Measurements from ENCODE around the gene CCDC107. TPM values are rescaled to one million over a fixed set of nuclear protein-coding genes. Genes with fewer than 3 reads are reported as not detected.
"Not testable (repeated sequence)": the region's sequence is repeated elsewhere in the genome, so short reads cannot be mapped to it uniquely, and the experiment has no call there.

CCDC107 gene
- polyA plus RNA-seq, 1 donor: 22.1 TPM

DNA sequence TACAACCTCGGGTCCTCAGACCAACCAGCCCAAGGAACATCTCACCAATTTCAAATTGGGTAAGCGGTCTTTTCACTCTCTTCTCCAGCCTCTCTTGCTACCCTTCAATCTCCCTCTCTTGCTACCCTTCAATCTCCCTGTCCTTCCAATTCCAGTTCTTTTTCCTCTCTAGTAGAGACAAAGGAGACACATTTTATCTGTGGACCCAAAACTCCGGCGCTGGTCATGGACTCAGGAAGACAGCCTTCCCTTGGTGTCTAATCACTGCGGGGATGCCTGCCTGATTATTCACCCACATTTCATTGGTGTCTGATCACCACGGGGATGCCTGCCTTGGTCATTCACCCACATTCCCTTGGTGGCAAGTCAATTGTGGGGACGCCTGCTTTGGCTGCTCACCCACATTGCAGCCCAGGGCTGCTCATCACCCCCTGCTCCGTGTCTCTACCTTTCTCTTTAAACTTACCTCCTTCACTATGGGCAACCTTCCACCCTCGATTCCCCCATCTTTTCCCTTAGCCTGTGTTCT, 20.6 kb upstream of the CCDC107 start:
- not testable (repeated sequence) for DNase-seq (ENCODE audit: low read depth)

DNA sequence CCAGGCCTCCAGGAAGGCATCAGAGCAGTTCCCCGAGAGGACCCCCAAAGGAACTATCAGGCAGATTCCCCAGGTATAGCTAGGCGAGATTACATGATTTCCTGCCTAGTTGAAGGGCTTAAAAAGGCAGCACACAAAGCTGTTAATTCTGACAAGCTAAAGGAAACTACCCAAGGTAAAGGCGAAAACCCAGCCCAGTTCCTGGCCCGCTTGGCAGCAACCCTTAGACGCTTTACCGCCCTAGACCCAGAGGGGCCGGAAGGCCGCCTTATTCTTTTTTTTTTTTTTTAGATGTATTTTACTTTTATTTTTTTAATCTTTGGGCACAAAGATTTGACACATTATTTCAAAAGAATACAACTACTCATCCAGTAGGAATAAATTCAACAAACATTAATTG, 19.3 kb upstream of the CCDC107 start:
- DNase-seq (ENCODE audit: low read depth): not testable (repeated sequence)

DNA sequence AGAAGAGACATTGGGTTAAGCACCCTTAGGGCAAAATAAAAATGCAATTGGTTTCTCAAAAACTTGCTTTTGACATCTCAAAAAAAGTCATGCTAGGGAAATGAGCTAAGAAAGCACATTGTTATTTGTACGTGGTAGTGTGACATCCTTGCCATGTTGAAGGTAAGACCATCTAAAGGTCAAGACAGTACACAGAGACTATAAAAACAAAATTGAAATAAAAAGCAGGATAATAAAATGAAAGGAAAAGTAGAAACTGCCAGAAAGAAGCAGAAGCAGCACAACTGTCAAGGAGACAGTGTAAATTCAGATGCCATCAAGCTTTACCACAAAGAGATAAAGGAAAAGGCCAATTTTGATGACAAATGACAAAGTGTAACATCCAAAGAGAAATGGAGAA, 18.9 kb upstream of the CCDC107 start:
- DNase-seq (ENCODE audit: low read depth): not testable (repeated sequence)

DNA sequence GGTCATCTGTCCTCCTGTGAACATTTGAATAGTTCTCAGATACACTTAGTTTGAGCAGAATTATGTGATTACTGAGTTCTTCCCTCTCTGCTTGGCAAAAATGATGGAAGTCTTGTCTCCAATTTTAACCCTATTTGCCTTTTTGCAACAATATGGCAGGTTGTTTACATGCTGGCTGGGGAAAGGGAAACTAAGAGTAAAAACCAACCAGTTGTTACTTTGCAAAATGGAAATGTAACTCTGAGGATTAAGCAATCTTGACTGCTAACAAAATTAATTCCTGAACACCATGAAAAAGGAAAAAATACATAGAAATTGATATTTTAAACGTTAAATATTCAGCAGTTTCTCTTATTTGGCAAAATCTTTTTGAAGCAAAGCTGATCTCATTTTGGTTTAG, 18.5 kb upstream of the CCDC107 start:
- no peak for DNase-seq (ENCODE audit: low read depth)

DNA sequence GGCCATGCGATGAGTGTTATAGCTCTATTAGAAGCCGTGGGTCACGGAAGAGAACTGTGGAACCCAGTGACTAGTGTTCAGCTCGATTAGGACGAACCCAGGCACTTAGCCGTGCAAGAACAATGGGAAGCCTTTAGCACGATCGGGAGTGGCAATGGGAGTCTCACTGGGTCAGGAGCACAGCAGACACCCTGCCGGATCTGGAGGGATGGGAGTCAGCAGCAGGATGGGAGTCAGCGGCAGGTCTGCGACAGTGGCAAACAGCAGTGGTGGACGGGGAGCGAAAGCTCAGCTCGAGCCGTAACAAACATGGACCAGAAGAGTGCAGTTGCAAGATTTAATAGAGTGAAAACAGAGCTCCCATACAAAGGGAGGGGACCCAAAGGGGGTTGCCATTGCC, 17.7 kb upstream of the CCDC107 start:
- DNase-seq (ENCODE audit: low read depth): not testable (repeated sequence)

DNA sequence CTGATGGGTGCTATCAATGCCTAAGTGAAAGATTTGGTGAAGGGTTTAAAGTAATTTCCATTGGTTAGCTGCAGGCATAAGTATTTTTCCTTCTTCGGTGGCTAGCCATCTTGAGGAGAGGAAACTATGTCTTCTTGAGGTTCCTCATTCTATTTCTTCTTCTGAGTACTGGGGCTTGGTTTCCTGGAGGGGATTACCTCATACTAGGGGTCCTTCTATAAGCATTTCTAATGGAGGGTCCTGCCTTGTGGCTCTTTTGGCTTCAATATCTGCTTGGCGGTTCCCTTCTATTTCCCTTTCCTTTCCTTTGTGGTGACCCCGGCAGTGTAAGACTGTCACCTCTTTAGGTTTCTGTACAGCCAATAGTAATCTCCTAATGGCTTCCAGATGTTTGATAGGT, 16.6 kb upstream of the CCDC107 start:
- DNase-seq (ENCODE audit: low read depth): not testable (repeated sequence)

DNA sequence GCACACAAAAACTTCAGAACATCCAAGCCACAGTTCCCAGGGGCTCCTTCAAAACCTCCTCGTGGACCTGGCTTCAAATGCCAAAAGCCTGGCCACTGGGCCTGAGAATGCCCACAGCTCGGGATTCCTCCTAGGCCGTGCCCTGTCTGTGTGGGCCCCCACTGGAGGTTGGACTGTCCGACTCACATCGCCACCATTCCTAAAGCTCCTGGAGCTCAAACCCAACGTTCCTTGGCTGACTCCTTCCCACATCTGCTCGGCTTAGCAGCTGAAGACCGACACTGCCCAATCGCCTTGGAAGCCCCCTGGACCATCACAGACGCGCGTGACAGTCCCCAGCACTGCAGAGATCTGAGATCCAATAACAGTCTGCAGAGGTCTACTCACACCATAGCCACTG, 15.0 kb upstream of the CCDC107 start:
- no peak for DNase-seq (ENCODE audit: low read depth)

DNA sequence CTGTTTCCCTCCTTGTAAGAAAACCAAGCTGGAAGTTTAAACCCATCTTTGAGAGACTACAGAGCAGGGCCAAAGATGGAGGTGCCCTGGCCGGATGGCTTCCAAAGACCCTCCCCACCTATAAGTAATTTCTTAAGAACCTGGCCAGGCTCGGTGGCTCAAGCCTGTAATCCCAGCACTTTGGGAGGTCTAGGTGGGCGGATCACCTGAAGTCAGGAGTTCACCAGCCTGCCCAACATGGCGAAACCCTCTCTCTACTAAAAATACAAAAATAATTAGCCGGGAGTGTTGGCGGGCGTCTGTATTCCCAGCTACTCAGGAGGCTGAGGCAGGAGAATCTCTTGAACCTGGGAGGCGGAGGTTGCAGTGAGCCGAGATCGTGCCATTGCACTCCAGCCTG, 12.4 kb upstream of the CCDC107 start:
- DNase-seq (ENCODE audit: low read depth): not testable (repeated sequence)

DNA sequence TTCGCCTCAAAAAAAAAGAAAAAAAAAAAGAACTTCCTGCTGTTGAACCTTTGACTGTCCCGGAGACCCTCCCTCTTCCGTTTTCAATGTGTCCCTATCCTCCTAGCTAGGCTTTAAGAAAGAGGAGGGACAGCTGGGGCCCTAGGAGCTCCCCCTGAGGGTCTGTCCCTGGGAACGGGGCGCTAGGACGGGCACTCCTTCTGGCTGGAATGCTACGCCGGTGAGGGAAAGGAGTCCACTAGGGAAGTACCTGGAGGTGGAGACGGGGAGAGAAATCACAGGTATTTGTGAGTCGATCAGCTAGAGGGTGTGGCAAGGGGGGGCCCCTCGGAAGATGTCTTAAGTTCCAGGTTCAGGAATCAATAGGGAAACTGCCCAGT, 11.9 kb upstream of the CCDC107 start:
- no peak for DNase-seq (ENCODE audit: low read depth)

DNA sequence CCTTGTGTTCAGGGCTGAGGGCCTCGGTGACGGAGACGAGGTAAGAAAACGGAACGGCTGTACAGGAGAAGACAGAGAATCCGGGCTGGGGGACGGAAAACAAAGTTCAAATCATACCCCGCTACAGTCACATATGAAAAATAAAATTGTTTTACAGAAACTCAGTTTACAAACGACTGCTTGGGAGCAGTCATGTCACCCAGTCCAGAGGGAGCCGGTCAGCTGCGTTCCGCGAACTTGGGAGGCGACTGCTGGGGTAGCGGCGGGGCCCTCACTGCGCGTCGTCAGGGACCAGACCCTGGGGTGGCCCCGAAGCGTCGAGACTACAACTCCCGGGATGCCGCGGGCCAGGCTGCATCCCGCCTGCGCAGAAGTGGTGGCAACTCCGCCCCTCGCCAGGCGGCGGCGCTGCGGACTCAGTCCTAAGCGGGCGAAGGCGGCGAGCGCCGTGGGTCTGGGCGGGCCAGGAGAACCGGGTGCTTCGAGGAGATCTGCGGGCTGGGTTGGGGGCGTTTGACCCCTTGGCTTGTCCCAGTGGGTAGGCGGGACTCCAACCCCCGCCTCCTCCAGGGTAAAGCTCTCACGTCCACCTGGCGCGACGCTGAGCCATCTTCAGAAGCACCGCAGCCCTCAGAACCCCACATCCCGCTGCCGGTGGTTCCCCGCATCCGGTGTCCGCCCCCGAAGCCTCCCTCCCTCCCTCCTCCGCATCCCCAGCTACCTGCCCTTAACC, 11.4 kb upstream of the CCDC107 start:
- peak; percentile 70 for DNase-seq (ENCODE audit: low read depth)

DNA sequence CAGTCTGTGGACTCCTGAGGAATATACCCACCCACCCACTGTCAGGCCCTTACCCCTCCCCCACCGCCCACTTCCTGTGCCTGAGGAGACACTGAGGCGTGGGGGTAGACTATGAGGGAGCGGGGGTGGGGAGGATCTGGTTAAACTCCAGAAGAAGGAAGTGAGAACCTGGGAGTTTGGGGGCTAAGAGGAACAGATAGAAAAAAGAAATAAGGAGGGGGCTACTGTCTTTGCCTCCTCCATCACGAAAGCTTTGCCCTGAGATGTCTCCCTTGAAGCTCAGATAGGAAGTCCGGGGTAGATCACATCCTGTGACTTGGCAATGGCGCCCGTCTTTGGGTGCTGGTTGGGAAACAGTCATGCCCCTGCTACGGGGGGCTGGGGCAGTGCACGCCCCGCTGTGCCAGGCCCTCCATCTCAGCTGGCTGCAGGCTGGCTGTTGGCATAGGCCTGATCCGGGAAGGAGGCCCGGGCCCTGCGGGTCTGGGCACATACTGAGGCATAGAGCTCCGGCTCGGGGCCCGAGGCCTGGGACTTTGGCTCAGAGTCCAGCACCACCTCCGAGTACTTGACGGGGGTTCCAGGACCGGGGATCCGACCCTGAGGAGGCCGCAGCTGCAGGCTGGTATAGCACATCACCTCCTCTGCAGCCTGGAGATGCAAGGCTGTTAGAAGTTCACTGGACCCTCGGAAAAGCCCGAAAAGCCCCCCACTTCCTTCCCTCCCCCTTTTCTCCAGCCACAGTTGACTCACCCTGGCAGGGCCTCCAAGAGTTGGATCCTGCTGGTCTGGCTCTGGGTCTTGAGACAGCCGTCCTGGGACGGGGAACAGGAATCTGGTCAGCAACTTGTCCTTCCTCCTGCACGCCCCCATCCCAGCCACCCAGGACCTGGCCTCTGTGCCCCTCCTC, 8.4 kb upstream of the CCDC107 start:
- DNase-seq (ENCODE audit: low read depth): no peak

DNA sequence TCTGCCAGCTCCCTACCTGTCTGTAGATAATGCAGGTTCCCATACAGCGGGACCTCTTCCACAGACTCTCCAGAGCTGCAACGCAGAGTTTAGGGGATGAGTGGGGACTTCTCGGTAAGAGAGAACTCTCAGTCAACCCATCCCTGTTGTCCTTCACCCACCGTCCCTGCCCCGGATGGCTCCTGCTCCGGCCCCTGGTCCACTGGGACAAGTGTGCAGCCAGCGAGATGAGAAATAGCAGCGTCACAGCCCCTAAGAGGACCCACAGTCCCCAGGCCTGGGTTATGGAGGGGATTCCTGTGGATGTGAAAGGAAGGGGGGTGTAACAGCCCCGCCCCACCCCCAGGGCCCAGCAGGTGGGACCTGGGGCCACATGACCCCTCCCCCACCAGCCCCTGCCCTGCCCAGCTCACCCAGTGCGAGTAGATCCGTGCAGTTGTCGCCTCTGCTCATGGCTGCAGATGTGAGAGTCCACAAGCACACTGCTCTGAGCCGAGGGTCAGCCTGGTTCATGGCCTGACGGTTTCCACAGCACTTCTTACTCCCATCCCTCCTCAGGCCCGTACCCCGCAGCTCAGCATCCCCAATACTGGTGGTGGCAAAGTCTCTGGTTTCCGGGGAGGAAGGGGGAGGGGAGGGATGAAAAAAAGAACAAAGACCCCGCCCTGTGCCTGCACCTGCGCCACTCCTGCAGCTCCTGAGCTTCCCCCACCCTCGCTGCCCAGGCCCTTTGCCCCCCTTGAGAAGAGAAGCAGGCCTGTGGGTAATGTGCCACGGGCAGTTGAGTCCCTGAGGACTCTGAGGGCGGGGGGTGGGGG, 7.5 kb upstream of the CCDC107 start, which contains the start of gene SIT1:
SIT1 (minus strand) TSS at position 591 of the 818 bp plus-strand sequence; CDS start at position 513, 78 bp downstream.
- DNase-seq (ENCODE audit: low read depth): no peak

DNA sequence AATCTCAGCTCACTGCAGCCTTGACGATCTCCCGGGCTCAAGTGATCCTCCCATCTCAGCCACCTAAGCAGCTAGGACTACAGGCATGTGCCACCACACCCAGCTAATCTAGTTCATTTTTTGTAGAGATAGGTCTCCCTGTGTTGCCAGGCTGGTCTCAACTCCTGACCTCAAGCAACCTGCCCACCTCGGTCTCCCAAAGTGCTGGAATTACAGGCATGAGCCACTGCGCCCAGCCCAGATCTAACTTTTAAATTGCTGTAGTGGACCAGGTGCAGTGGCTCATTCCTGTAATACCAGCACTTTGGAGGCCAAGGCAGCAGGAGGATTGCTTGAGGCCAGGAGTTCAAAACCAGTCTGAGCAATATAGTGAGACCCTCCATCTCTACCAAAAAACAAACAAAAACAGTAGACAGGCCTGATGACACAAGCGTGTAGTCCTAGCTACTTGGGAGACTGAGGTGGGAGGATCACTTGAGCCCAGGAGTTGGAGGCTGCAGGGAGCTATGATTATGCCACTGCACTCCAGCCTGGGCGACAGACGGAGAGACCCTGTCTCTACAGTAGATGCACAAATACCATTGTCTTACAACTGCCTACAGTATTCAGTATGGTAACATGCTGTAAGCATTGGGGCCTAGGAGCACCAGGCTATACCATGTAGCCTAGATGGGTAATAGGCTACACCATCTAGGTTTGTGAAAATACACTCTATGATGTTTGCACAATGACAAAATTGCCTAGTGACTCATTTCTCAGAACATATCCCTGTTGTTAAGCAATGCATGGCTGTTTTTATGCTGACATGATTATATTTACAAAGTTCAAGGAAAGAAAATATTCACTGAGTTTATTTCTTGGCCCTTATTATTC, 5.9 kb upstream of the CCDC107 start:
- DNase-seq (ENCODE audit: low read depth): no peak

DNA sequence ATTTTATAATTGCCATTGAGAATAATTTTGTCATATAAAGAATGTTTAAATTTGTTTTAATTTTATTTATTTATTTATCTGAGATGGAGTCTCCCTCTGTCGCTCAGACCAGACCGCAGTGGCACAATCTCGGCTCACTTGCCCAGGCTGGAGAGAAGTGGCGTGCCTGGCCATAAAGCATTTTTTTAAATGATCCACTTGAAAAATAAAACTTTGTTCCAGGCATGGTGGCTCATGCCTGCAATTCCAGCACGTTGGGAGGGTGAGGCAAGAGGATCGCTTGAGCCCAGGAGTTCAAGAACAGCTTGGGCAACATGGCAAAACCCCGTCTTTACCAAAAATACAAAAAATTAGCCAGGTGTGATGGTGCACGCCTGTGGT, 5.3 kb upstream of the CCDC107 start:
- DNase-seq (ENCODE audit: low read depth): no peak

DNA sequence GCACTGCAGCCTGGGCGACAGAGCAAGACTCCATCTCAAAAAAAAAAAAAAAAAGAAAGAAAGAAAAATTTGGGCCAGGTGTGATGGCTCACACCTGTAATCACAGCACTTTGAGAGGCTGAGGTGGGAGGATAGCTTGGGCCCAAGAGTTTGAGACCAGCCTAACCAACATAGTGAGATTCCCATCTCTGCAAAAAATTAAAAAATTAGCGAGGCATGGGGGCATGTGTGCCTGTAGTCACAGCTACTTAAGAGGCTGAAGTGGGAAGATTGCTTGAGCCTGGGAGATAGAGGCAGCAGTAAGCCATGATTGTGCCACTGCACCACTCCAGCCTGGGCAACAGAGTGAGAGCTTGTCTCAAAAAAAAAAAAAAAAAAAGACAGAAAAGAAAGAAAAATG, 4.5 kb upstream of the CCDC107 start:
- DNase-seq (ENCODE audit: low read depth): no peak

DNA sequence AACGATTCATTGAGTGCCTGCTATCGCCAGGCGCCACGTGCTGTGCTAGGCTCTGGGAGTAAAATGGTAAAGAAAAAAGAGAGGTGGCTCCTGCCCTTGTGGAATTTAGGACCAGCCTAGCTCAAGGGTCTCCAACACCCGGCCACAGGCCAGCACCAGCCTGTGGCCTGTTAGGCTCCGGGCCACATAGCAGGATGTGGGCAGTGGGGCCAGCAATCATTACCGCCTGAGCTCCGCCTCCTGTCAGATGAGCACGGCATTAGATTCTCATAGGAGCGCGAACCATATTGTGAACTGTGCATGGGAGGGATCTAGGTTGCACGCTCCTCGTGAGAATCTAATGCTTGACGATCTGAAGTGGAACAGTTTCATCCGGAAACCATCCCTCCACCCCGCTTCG, 1.7 kb upstream of the CCDC107 start:
- no peak for DNase-seq (ENCODE audit: low read depth)

DNA sequence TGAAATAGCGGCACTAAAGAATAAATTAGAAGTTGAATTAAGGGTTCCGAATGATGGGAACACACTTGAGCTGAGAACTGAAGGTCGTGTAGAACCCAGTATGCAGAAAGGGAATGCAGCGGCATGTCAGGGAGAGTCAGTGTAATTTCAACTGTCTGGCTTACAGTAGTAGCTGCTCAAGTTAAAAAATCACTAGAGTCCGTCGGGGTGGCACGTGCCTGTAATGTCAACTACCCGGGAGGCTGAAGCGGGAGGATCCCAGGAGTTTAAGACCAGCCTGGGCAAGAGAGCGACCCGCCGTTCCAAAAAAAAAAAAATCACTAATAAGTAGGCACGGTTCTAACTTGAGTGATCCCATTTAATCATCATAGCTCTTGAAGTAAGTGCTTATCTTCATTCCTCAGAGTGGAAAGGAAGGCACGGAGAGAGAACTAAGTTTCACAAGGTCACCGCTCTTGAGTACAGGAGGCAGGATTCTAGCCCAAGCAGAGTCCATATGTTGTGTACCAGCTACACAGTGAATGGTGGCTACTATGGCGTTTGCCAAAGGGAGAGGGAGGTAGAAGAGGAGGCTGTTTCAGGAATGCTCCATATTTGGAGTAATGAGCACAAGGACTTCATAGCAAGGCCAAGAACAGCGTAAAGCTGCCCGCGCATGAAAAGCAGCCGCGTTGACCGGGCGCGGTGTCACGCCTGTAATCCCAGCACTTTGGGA, 1.1 kb upstream of the CCDC107 start:
- no peak for DNase-seq (ENCODE audit: low read depth)

DNA sequence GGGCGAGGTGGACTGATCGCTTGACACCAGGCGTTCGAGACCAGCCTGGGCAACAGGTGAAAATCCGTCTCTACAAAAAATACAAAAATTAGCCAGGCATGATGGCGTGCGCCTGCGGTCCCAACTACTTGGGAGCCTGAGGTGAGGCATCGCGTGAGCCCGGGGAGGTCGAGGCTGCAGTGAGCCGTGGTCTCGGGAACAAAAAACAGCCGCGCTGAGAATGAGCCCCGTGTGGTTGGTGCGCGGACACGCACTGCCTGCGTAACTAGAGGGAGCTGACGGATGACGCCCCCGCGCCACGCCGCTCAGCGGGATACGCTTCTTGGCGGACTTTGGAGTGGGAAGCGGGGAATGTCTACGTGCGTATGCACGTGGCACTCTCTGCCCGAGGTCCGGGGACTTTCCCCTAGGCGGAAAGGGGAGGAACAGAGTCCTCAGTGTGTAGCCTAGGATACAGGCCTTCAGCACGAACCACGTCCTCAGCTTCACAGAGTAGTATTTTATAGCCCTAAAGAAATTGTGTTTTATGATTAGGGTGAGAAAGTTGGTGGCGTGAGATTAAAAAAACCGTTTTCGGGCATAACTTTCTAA, 451 bp upstream of the CCDC107 start, which contains the start of gene RMRP:
RMRP (minus strand) TSS at position 474 of the 591 bp plus-strand sequence.
- peak; percentile 98 for DNase-seq (ENCODE audit: low read depth)

DNA sequence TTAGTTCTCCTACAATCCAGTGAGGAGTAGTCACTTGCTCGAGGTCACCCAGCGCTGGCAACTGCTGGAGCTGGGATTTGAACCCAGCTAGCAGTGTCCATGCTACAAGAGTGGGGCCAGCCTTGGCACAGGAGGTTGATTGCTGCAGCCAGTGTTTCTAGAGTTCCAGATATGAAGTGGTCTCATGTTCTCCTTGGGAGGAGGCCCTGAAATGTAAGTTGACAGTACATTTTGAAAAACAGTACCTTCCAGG, 802 bp downstream of the CCDC107 start:
- DNase-seq (ENCODE audit: low read depth): no peak

DNA sequence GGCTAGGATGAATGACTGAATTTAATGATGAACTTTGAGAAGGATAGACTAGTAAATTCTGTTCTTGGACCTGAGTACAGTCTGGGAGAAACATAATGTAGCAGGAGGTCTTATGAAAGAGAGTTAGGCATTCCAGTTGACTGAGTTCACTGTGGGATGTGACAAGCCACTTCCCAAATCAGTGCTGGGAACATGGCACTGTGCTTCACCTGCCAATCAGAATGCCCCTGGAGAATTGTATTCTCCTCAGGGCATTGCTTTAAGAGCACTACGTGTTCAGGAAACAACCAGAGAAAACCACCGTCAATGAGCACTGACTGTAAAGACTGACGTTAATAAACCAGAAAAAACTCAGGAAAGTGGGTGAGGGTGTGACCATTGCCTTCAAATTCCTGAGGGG, 1.2 kb downstream of the CCDC107 start:
- no peak for DNase-seq (ENCODE audit: low read depth)

All from forelimb muscle (tissue), 1 donor.